H9 (cell line): ENCODE data around the gene ADAMTS17. TPM values are rescaled to one million over a fixed set of nuclear protein-coding genes. Genes with fewer than 3 reads are reported as not detected.

Experiments used
- DNase-seq: peaks from one replicate; pipeline ENCODE4 v3.0.0-alpha.2; 2017
- H2AFZ ChIP-seq: one replicate; pipeline ENCODE4 v1.6.1; 2013; ENCODE audit warnings: mild to moderate bottlenecking, low read length, control low read depth, moderate library complexity
- H2AK5ac ChIP-seq: 2 replicates; pipeline ENCODE4 v1.6.1; 2013; ENCODE audit warnings: low read length, control low read depth, mixed read lengths; ENCODE audit not compliant: insufficient read length
- H2BK120ac ChIP-seq: one replicate; pipeline ENCODE4 v1.6.1; 2013; ENCODE audit warnings: low read depth, mild to moderate bottlenecking, low read length, control low read depth, inconsistent platforms; ENCODE audit not compliant: poor library complexity, severe bottlenecking
- H2BK12ac ChIP-seq: 2 replicates; pipeline ENCODE4 v1.6.1; 2013; ENCODE audit warnings: low read length, control low read depth, mixed read lengths, low read depth; ENCODE audit not compliant: insufficient read length
- H2BK15ac ChIP-seq: 2 replicates; pipeline ENCODE4 v1.6.1; 2013; ENCODE audit warnings: low read depth, low read length, control low read depth
- H2BK20ac ChIP-seq: one replicate; pipeline ENCODE4 v1.6.1; 2013; ENCODE audit warnings: low read depth, mild to moderate bottlenecking, low read length, control low read depth, inconsistent platforms; ENCODE audit not compliant: poor library complexity, severe bottlenecking
- H2BK5ac ChIP-seq: 2 replicates; pipeline ENCODE4 v1.6.1; 2013; ENCODE audit warnings: low read length, control low read depth, mixed read lengths; ENCODE audit not compliant: insufficient read length
- H3K14ac ChIP-seq: 2 replicates; pipeline ENCODE4 v1.6.1; 2013; ENCODE audit warnings: low read length, control low read depth; ENCODE audit not compliant: insufficient read depth
- H3K18ac ChIP-seq: 2 replicates; pipeline ENCODE4 v1.6.1; 2013; ENCODE audit warnings: low read depth, mild to moderate bottlenecking, mixed read lengths, low read length, control low read depth; ENCODE audit not compliant: insufficient read length
- H3K23ac ChIP-seq: 2 replicates; pipeline ENCODE4 v1.6.1; 2013; ENCODE audit warnings: low read length, control low read depth, mixed read lengths, low read depth; ENCODE audit not compliant: insufficient read length
- H3K23me2 ChIP-seq: 2 replicates; pipeline ENCODE4 v1.6.1; 2013; ENCODE audit warnings: low read depth, mild to moderate bottlenecking, mixed read lengths, low read length, control low read depth; ENCODE audit not compliant: insufficient read length, poor library complexity, severe bottlenecking
- H3K27ac ChIP-seq: 2 replicates; pipeline ENCODE4 v1.5.1; 2013; ENCODE audit warnings: low read length, control low read depth, mixed read lengths, low read depth; ENCODE audit not compliant: insufficient read length
- H3K27me3 ChIP-seq: 2 replicates; pipeline ENCODE4 v1.6.1; 2013; ENCODE audit warnings: low read length, control low read depth, inconsistent platforms; ENCODE audit not compliant: insufficient read depth
- H3K4ac ChIP-seq: 2 replicates; pipeline ENCODE4 v1.6.1; 2013; ENCODE audit warnings: low read depth, mild to moderate bottlenecking, control low read depth, inconsistent platforms, low read length, moderate library complexity
- H3K4me1 ChIP-seq: 2 replicates; pipeline ENCODE4 v1.6.1; 2013; ENCODE audit warnings: low read length, control low read depth, inconsistent platforms; ENCODE audit not compliant: insufficient read depth
- H3K4me2 ChIP-seq: 2 replicates; pipeline ENCODE4 v1.6.1; 2013; ENCODE audit warnings: low read length, control low read depth, mixed read lengths; ENCODE audit not compliant: insufficient read length, insufficient read depth
- H3K56ac ChIP-seq: 2 replicates; pipeline ENCODE4 v1.6.1; 2013; ENCODE audit warnings: low read depth, mild to moderate bottlenecking, mixed read lengths, low read length, control low read depth; ENCODE audit not compliant: insufficient read length
- H3K79me1 ChIP-seq: 2 replicates; pipeline ENCODE4 v1.6.1; 2013; ENCODE audit warnings: low read depth, mild to moderate bottlenecking, moderate library complexity, low read length, control low read depth, inconsistent platforms; ENCODE audit not compliant: insufficient read depth, poor library complexity, severe bottlenecking
- H3K79me2 ChIP-seq: 2 replicates; pipeline ENCODE4 v1.6.1; 2013; ENCODE audit warnings: low read length, control low read depth, inconsistent platforms; ENCODE audit not compliant: insufficient read depth
- H3K9ac ChIP-seq: 2 replicates; pipeline ENCODE4 v1.6.1; 2013; ENCODE audit warnings: low read length, control low read depth, mixed read lengths; ENCODE audit not compliant: insufficient read length; ENCODE audit errors: extremely low read depth
- H3K9me3 ChIP-seq: one replicate; pipeline ENCODE4 v1.6.1; 2013; ENCODE audit warnings: low read depth, low read length, inconsistent platforms; ENCODE audit not compliant: control insufficient read depth
- H3T11ph ChIP-seq: one replicate; pipeline ENCODE4 v1.6.1; 2013; ENCODE audit warnings: mild to moderate bottlenecking, low read length, control low read depth, inconsistent platforms
- H4K20me1 ChIP-seq: one replicate; pipeline ENCODE4 v1.6.1; 2013; ENCODE audit not compliant: control insufficient read depth, insufficient read length, insufficient read depth
- H4K5ac ChIP-seq: 2 replicates; pipeline ENCODE4 v1.6.1; 2013; ENCODE audit warnings: low read depth, mild to moderate bottlenecking, mixed read lengths, low read length, control low read depth; ENCODE audit not compliant: insufficient read length
- H4K8ac ChIP-seq: replicated peaks from 2 replicates; pipeline ENCODE4 v1.6.1; 2013; ENCODE audit warnings: low read length, control low read depth, mixed read lengths, low read depth; ENCODE audit not compliant: insufficient read length
- H4K91ac ChIP-seq: 2 replicates; pipeline ENCODE4 v1.6.1; 2013; ENCODE audit warnings: low read depth, mild to moderate bottlenecking, moderate library complexity, mixed read lengths, low read length, control low read depth; ENCODE audit not compliant: insufficient read length
- H3K27ac Mint-ChIP-seq, 3 experiments: 2 replicates in 2 of 3; 3 replicates in 1 of 3; pipeline ENCODE4 v1.8.0; 2020 to 2021; ENCODE audit warnings: mixed read lengths in 3 of 3, mild to moderate bottlenecking in 1 of 3, moderate library complexity in 1 of 3
- H3K27me3 Mint-ChIP-seq: 2 replicates; pipeline ENCODE4 v1.8.0; 2021; ENCODE audit warnings: low read depth, mild to moderate bottlenecking, moderate library complexity, mixed read lengths
- H3K36me3 Mint-ChIP-seq, 3 experiments: 2 replicates in 2 of 3; 3 replicates in 1 of 3; pipeline ENCODE4 v1.8.0; 2020 to 2021; ENCODE audit warnings: low read depth in 3 of 3, mixed read lengths in 3 of 3; ENCODE audit not compliant: insufficient read depth in 1 of 3
- H3K4me1 Mint-ChIP-seq, 2 experiments: 2 replicates each; pipeline ENCODE4 v1.8.0; 2020; ENCODE audit warnings: mixed read lengths in 2 of 2
- H3K4me3 Mint-ChIP-seq, 2 experiments: 2 replicates in 1 of 2; 3 replicates in 1 of 2; pipeline ENCODE4 v1.8.0; 2020 to 2021; ENCODE audit warnings: mild to moderate bottlenecking in 2 of 2, mixed read lengths in 2 of 2, moderate library complexity in 1 of 2
- H3K9me3 Mint-ChIP-seq, 2 experiments: 2 replicates in 1 of 2; 3 replicates in 1 of 2; pipeline ENCODE4 v1.8.0; 2020; ENCODE audit warnings: mild to moderate bottlenecking in 2 of 2, mixed read lengths in 2 of 2, moderate library complexity in 1 of 2
- WGBS: extraction: QIAGEN DNeasy Blood & Tissue Kit; methylation state at CpG from one replicate; pipeline ENCODE4 v1.1.7; 2013; ENCODE audit warnings: missing lambda C conversion rate, low lambda C conversion rate, mixed read lengths; ENCODE audit not compliant: insufficient read length; ENCODE audit errors: extremely low coverage; 5-methylcytosine and 5-hydroxymethylcytosine counted together
- total RNA-seq: library from RNA; stranded (reverse); gene quantifications from 2 replicates; pipeline ENCODE4 v1.2.1, GENCODE V29; 2021
- TF ChIP-seq, protein P1 (sequence below): fragments of 200-600 bp; sonication (generic); conservative IDR thresholded peaks from 3 replicates; pipeline ENCODE4 v1.8.0; 2021; ENCODE audit warnings: antibody characterized with exemption, mild to moderate bottlenecking

The ADAMTS17 gene
- total RNA-seq, 1 experiment from 2014 or later: 2.9 TPM

DNA sequence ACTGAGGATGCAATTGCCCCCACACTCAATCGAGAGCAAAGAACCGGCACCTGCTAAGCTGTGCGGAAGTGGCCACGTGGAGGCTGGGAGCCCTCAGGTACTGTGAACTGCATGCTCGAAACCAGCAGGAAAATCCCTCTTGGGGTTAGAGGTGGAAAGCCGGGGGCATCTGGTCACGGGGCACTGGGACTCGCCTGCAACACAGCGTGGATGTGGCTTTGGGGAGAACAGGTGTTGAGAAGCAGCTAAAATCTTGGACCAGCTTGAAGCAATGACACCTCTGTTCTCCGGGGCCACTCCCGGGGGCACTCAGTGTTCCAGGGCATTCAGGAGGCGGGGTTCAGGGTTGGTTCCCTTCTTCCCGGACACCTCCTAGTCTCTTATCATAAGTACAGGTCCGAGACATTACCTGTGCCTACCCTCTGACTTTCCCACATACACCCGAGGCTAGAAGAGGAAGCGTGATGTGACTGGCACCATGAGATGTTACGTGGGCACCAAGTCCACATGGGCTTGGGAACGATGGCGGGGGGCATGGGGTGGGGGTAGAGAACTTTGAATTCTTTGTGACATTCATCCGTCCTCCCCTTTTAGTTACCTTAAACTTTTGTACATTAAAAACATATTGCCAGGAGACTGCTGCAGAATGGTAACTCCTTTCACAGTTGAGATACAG, 172.0 kb downstream of the ADAMTS17 start:
- DNase-seq: no peak
- no CpG with 5 or more reads among the region's 20 CpGs for WGBS
- no peak overlapping the region for H3K27ac Mint-ChIP-seq

More for the DNA sequence above, 172.0 kb downstream of the ADAMTS17 start:
- TF ChIP-seq, protein P1, sequence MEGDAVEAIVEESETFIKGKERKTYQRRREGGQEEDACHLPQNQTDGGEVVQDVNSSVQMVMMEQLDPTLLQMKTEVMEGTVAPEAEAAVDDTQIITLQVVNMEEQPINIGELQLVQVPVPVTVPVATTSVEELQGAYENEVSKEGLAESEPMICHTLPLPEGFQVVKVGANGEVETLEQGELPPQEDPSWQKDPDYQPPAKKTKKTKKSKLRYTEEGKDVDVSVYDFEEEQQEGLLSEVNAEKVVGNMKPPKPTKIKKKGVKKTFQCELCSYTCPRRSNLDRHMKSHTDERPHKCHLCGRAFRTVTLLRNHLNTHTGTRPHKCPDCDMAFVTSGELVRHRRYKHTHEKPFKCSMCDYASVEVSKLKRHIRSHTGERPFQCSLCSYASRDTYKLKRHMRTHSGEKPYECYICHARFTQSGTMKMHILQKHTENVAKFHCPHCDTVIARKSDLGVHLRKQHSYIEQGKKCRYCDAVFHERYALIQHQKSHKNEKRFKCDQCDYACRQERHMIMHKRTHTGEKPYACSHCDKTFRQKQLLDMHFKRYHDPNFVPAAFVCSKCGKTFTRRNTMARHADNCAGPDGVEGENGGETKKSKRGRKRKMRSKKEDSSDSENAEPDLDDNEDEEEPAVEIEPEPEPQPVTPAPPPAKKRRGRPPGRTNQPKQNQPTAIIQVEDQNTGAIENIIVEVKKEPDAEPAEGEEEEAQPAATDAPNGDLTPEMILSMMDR: no peak
- H2BK5ac ChIP-seq: no peak overlapping the region
- H4K91ac ChIP-seq: no peak overlapping the region
- peaks cover 5 to 8% of the 10 kb centered on the region in 2 experiments for H3K4me1 Mint-ChIP-seq
- no peaks in the 10 kb centered on the region for H3K23me2 ChIP-seq
- H3K79me1 ChIP-seq: no peaks in the 10 kb centered on the region
- no peaks in the 10 kb centered on the region for H3K4me1 ChIP-seq
- no peaks in the 10 kb centered on the region for H3K27me3 ChIP-seq
- no peak overlapping the region for H3K14ac ChIP-seq
- no peak overlapping the region for H2BK20ac ChIP-seq
- H2BK120ac ChIP-seq: no peak overlapping the region
- H3K9ac ChIP-seq: no peak overlapping the region
- no peak overlapping the region for H4K5ac ChIP-seq
- H3K4me3 Mint-ChIP-seq: no peak overlapping the region
- H3K9me3 Mint-ChIP-seq: no peaks in the 10 kb centered on the region; a peak in 2 of 5 replicates
- H3K79me2 ChIP-seq: no peaks in the 10 kb centered on the region
- no peak overlapping the region for H2AK5ac ChIP-seq
- H3K27me3 Mint-ChIP-seq: peaks cover 4% of the 10 kb centered on the region; the same call in 1 of the 2 replicates
- peaks cover 0 to 5% (median 5%) of the 10 kb centered on the region in 3 experiments for H3K36me3 Mint-ChIP-seq
- H3T11ph ChIP-seq: no peak overlapping the region
- no peak overlapping the region for H3K4me2 ChIP-seq
- no peaks in the 10 kb centered on the region for H4K20me1 ChIP-seq
- no peak overlapping the region for H4K8ac ChIP-seq
- no peak overlapping the region for H3K4ac ChIP-seq
- H3K27ac ChIP-seq: no peak overlapping the region
- H2BK15ac ChIP-seq: no peak overlapping the region
- H3K56ac ChIP-seq: no peak overlapping the region
- H3K9me3 ChIP-seq: no peaks in the 10 kb centered on the region
- no peak overlapping the region for H3K23ac ChIP-seq
- H2AFZ ChIP-seq: no peak overlapping the region
- H2BK12ac ChIP-seq: no peak overlapping the region
- H3K18ac ChIP-seq: no peak overlapping the region
